Measurements from ENCODE around the gene ADAP2.

Gene ADAP2, protein sequence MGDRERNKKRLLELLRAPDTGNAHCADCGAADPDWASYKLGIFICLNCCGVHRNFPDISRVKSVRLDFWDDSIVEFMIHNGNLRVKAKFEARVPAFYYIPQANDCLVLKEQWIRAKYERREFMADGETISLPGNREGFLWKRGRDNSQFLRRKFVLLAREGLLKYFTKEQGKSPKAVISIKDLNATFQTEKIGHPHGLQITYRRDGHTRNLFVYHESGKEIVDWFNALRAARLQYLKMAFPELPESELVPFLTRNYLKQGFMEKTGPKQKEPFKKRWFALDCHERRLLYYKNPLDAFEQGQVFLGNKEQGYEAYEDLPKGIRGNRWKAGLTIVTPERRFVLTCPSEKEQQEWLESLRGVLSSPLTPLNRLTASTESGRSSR

DNA sequence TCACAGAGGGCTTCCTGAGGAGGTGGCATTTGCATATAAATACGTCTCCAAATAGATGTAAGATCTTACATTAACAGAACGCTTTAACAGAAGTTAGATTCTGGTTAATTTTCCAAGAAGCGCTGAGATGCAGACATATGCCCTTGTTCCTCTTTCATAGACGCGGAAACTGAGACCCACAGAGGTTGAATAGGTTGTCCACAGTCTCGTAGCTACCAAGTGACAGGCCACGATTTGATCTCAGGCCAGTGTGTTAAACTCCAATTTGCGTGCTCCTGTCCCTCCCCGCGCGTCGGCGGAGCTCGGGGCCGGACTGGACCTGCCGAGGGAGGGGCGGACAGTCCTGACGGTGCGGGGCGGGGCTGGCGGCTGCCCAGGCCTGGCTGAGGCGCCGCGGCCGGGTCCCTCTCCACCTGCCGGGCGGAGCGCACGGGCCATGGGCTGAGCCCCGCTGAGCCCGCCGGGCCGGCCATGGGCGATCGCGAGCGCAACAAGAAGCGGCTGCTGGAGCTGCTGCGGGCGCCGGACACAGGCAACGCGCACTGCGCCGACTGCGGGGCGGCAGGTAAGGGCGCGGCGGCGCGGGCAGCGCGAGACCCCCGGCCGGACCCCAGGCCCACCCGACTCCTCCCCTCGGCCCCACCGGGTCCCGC, at the start of gene ADAP2:
ADAP2 (plus strand) TSS at position 402 of the 653 bp plus-strand sequence; CDS start at position 472, 70 bp downstream.
- ChIA-PET CTCF (interaction anchor here (0.6 kb wide), 1 partner anchor 1462 kb away, joined by 4 read pairs; no protein-coding TSS in a partner anchor), POLR2A (interaction anchor here (0.6 to 1.1 kb wide), 3 partner anchors 15 to 436 kb away, joined by 3 to 5 read pairs (median 5); no protein-coding TSS in a partner anchor)
- Histone ChIP-seq H3K9me3 (ENCODE audit: control insufficient read depth, insufficient read depth, low read depth, low read length) (no peaks in the 10 kb centered on the region), H3K4me3 (ENCODE audit: low read depth, low read length) (peak within 1 kb of the TSS; percentile 50), H3K27ac (ENCODE audit: extremely low read depth, low read depth, low read length) (peak within 1 kb of the TSS; percentile 44; the same call in 1 of the 2 replicates), H3K36me3 (ENCODE audit: control insufficient read depth in 2 of 2, insufficient read depth in 1 of 2, low read length in 2 of 2) (peaks cover 0 to 19% of the 10 kb centered on the region in 2 experiments; a peak in 2 of 3 replicates), H3K4me1 (ENCODE audit: control insufficient read depth, insufficient read depth, low read length) (no peaks in the 10 kb centered on the region)
- TF ChIP-seq ZSCAN30 (tag by site-specific recombination; IDR thresholded peaks at IDR 0.05): 0 out of 2 replicates have a peak, but pooled peaks have one; percentile 72
- TF ChIP-seq BCL11B (tag by site-specific recombination; IDR thresholded peaks at IDR 0.05; ENCODE audit: low read depth): 0 out of 2 replicates have a peak, but pooled peaks have one; percentile 42
- TF ChIP-seq ZNF660 (tag by site-specific recombination; IDR thresholded peaks at IDR 0.05): 0 out of 2 replicates have a peak, but pooled peaks have one; percentile 35
- peak; percentile 77 for TF ChIP-seq ZBTB17 (tag by site-specific recombination; IDR thresholded peaks at IDR 0.05)
- peak; percentile 18; the same call in 1 of the 2 replicates for TF ChIP-seq KLF9 (tag by site-specific recombination; IDR thresholded peaks at IDR 0.05; ENCODE audit: low read depth)
- peak; percentile 20; the same call in 1 of the 2 replicates for TF ChIP-seq ZBTB8A (tag by site-specific recombination; IDR thresholded peaks at IDR 0.05)
- TF ChIP-seq ZNF132 (tag by site-specific recombination; IDR thresholded peaks at IDR 0.05; ENCODE audit: borderline replicate concordance): no peak
- TF ChIP-seq, protein P1, sequence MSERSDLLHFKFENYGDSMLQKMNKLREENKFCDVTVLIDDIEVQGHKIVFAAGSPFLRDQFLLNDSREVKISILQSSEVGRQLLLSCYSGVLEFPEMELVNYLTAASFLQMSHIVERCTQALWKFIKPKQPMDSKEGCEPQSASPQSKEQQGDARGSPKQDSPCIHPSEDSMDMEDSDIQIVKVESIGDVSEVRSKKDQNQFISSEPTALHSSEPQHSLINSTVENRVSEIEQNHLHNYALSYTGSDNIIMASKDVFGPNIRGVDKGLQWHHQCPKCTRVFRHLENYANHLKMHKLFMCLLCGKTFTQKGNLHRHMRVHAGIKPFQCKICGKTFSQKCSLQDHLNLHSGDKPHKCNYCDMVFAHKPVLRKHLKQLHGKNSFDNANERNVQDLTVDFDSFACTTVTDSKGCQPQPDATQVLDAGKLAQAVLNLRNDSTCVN (tag by site-specific recombination; optimal IDR thresholded peaks at IDR 0.05): peak; percentile 25
- peak; percentile 59 for TF ChIP-seq SP3 (tag by site-specific recombination; IDR thresholded peaks at IDR 0.05)
- TF ChIP-seq, protein P2, sequence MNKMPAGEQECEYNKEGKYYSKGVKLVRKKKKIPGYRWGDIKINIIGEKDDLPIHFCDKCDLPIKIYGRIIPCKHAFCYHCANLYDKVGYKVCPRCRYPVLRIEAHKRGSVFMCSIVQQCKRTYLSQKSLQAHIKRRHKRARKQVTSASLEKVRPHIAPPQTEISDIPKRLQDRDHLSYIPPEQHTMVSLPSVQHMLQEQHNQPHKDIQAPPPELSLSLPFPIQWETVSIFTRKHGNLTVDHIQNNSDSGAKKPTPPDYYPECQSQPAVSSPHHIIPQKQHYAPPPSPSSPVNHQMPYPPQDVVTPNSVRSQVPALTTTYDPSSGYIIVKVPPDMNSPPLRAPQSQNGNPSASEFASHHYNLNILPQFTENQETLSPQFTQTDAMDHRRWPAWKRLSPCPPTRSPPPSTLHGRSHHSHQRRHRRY (tag by site-specific recombination; IDR thresholded peaks at IDR 0.05): no peak
- 0 out of 2 replicates have a peak, but pooled peaks have one; percentile 40 for TF ChIP-seq HOXC10 (CRISPR knock-in tag; IDR thresholded peaks at IDR 0.05)
- TF ChIP-seq ZNF416 (tag by site-specific recombination; IDR thresholded peaks at IDR 0.05): no peak
- TF ChIP-seq, protein P3, sequence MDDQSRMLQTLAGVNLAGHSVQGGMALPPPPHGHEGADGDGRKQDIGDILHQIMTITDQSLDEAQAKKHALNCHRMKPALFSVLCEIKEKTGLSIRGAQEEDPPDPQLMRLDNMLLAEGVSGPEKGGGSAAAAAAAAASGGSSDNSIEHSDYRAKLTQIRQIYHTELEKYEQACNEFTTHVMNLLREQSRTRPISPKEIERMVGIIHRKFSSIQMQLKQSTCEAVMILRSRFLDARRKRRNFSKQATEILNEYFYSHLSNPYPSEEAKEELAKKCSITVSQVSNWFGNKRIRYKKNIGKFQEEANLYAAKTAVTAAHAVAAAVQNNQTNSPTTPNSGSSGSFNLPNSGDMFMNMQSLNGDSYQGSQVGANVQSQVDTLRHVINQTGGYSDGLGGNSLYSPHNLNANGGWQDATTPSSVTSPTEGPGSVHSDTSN (CRISPR knock-in tag; IDR thresholded peaks at IDR 0.05): peak; percentile 36; the same call in 1 of the 2 replicates
- no peak for TF ChIP-seq SALL2 (tag by site-specific recombination; IDR thresholded peaks at IDR 0.05; ENCODE audit: borderline replicate concordance)
- TF ChIP-seq SP2 (tag by site-specific recombination; IDR thresholded peaks at IDR 0.05): peak; percentile 62
- no peak for TF ChIP-seq KLF10 (tag by site-specific recombination; IDR thresholded peaks at IDR 0.05)

DNA sequence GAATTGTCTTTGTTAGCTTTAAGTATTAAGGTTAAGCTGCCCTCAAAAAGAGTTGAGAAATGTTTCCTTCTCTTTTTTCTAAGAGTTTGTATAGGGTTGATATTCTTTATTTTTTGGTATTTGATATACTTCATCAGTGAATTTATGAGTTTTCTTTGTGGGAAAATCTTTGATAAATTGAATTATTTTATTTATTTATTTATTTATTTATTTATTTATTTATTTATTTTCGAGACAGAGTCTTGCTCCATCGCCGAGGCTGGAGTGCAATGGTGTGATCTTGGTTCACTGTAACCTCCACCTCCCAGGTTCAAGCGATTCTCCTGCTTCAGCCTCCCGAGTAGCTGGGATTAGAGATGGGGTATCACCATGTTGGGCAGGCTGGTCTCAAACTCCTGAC, 35.6 kb upstream of the ADAP2 start:
- Histone ChIP-seq H3K4me1 (ENCODE audit: control insufficient read depth, insufficient read depth, low read length) (no peaks in the 10 kb centered on the region), H3K36me3 (ENCODE audit: control insufficient read depth in 2 of 2, insufficient read depth in 1 of 2, low read length in 2 of 2) (peaks cover 54 to 87% of the 10 kb centered on the region in 2 experiments), H3K4me3 (ENCODE audit: low read depth, low read length) (no peak overlapping the region), H3K9me3 (ENCODE audit: control insufficient read depth, insufficient read depth, low read depth, low read length) (no peaks in the 10 kb centered on the region), H3K27ac (ENCODE audit: extremely low read depth, low read depth, low read length) (no peak overlapping the region)
- CTCF ChIA-PET: interaction anchor here (0.6 kb wide), 1 partner anchor 14 kb away, joined by 3 read pairs; no protein-coding TSS in a partner anchor
- POLR2A ChIA-PET: interaction anchor here (1.3 kb wide), 1 partner anchor 10 kb away, joined by 3 read pairs; no protein-coding TSS in a partner anchor
- no peak for TF ChIP-seq SALL2 (tag by site-specific recombination; IDR thresholded peaks at IDR 0.05; ENCODE audit: borderline replicate concordance)
- TF ChIP-seq ZFHX2 (tag by site-specific recombination; conservative IDR thresholded peaks at IDR 0.05): no peak
- TF ChIP-seq ZNF211 (tag by site-specific recombination; IDR thresholded peaks at IDR 0.05; ENCODE audit: low read depth): no peak
- peak; percentile 36; the same call in 1 of the 2 replicates for TF ChIP-seq ZNF623 (tag by site-specific recombination; IDR thresholded peaks at IDR 0.05)
- TF ChIP-seq, protein P4, sequence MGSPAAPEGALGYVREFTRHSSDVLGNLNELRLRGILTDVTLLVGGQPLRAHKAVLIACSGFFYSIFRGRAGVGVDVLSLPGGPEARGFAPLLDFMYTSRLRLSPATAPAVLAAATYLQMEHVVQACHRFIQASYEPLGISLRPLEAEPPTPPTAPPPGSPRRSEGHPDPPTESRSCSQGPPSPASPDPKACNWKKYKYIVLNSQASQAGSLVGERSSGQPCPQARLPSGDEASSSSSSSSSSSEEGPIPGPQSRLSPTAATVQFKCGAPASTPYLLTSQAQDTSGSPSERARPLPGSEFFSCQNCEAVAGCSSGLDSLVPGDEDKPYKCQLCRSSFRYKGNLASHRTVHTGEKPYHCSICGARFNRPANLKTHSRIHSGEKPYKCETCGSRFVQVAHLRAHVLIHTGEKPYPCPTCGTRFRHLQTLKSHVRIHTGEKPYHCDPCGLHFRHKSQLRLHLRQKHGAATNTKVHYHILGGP (tag by site-specific recombination; IDR thresholded peaks at IDR 0.05): no peak
- TF ChIP-seq ZNF558 (tag by site-specific recombination; IDR thresholded peaks at IDR 0.05): 0 out of 2 replicates have a peak, but pooled peaks have one; percentile 16
- TF ChIP-seq ZNF510 (tag by site-specific recombination; IDR thresholded peaks at IDR 0.05; ENCODE audit: insufficient replicate concordance): peak; percentile 57
- no peak for TF ChIP-seq ZNF670 (tag by site-specific recombination; IDR thresholded peaks at IDR 0.05; ENCODE audit: low read depth)
- TF ChIP-seq ZNF19 (tag by site-specific recombination; IDR thresholded peaks at IDR 0.05; ENCODE audit: low read depth): no peak
- no peak for TF ChIP-seq GFI1B (tag by site-specific recombination; IDR thresholded peaks at IDR 0.05)
- peak; percentile 93 for TF ChIP-seq ZNF394 (tag by site-specific recombination; IDR thresholded peaks at IDR 0.05; ENCODE audit: borderline replicate concordance)
- TF ChIP-seq ZNF555 (tag by site-specific recombination; conservative IDR thresholded peaks at IDR 0.05): peak; percentile 65
- TF ChIP-seq ZNF292 (tag by site-specific recombination; IDR thresholded peaks at IDR 0.05; ENCODE audit: borderline replicate concordance, low read depth): peak; percentile 76; the same call in 1 of the 2 replicates
